WTC11 (cell line): Measurements from ENCODE around the gene KCNN4.

Source experiments
- CBFB ChIP-seq: sonication (generic); formaldehyde crosslinking; IDR thresholded peaks from 2 replicates; pipeline ENCODE4 v1.8.1; 2022; ENCODE audit warnings: mild to moderate bottlenecking, low read depth, missing genetic modification reagents
- TF ChIP-seq, protein P1 (sequence below): sonication (generic); formaldehyde crosslinking; IDR thresholded peaks from 2 replicates; pipeline ENCODE4 v1.8.0; 2023; ENCODE audit warnings: missing genetic modification reagents

DNA sequence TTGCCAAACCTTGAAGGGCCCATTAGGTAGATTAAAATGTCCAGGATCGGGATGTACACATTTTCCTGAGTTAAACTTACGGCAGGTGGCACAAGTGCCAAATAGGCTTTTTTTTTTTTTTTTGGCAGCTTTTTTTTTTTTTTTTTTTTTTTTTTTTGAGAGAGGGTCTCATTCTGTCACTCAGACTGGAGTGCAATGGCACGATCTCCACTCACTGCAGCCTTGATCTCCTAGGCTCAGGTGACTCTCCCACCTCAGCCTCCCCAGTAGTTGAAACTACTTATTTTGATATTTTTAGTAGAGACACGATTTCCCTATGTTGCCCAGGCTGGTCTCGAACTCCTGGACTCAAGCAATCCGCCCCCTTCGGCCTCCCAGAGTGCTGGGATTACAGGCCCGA lies 55.9 kb downstream of the KCNN4 start:
- TF ChIP-seq, protein P1, sequence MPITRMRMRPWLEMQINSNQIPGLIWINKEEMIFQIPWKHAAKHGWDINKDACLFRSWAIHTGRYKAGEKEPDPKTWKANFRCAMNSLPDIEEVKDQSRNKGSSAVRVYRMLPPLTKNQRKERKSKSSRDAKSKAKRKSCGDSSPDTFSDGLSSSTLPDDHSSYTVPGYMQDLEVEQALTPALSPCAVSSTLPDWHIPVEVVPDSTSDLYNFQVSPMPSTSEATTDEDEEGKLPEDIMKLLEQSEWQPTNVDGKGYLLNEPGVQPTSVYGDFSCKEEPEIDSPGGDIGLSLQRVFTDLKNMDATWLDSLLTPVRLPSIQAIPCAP (CRISPR knock-in tag), result no peak
- no peak for TF ChIP-seq CBFB (CRISPR knock-in tag)
